Breast epithelium (tissue), 4 donors: ENCODE data around the gene MYL7. TPM values are rescaled to one million over a fixed set of nuclear protein-coding genes. Genes with fewer than 3 reads are reported as not detected.

Experiments used
- DNase-seq, 2 donors: peaks; one replicate each; pipeline ENCODE4 v3.0.0-alpha.2; 2019; ENCODE audit warnings: low spot score in 2 of 2
- H3K27ac ChIP-seq, 2 donors: fragments of 200-600 bp; sonication (generic) in 1 of 2; one replicate each; pipeline ENCODE4 v1.5.1; 2016 to 2019; ENCODE audit warnings: mild to moderate bottlenecking in 1 of 2
- H3K27me3 ChIP-seq, 2 donors: fragments of 200-600 bp; sonication (generic) in 1 of 2; one replicate each; pipeline versions ENCODE4 v1.5.1 to v1.6.0; 2017 to 2019; ENCODE audit warnings: control low read depth in 1 of 2, mild to moderate bottlenecking in 1 of 2
- H3K36me3 ChIP-seq: fragments of 200-600 bp; one replicate; pipeline ENCODE4 v1.5.1; 2019
- H3K4me1 ChIP-seq, 2 donors: fragments of 200-600 bp; sonication (generic); one replicate each; pipeline ENCODE4 v1.5.1; 2016 to 2019; ENCODE audit warnings: control low read depth in 1 of 2
- H3K4me3 ChIP-seq, 3 donors: fragments of 200-600 bp; sonication (generic); 1 replicate in 2 of 3; 2 replicates in 1 of 3; pipeline ENCODE4 v1.5.1; 2016 to 2019; ENCODE audit warnings: mild to moderate bottlenecking in 3 of 3, moderate library complexity in 2 of 3
- H3K9me3 ChIP-seq, 2 donors: fragments of 200-600 bp; sonication (generic) in 1 of 2; one replicate each; pipeline ENCODE4 v1.5.1; 2016 to 2019; ENCODE audit warnings: control low read depth in 1 of 2
- POLR2A ChIP-seq: fragments of 450-650 bp; IDR thresholded peaks from one replicate; pipeline ENCODE4 v1.6.1; 2016; ENCODE audit warnings: antibody characterized with exemption, mild to moderate bottlenecking, moderate library complexity
- POLR2AphosphoS5 ChIP-seq, 3 donors: sonication (generic); formaldehyde crosslinking; IDR thresholded peaks; one replicate each; pipeline ENCODE4 v1.6.1; 2017; ENCODE audit warnings: antibody characterized with exemption in 3 of 3
- intact Hi-C: fragments of 100-400 bp; cut with DNase I; formaldehyde crosslinking; loops from one replicate; pipeline ENCODE4 v1.15.1; 2023; ENCODE audit warnings: low total_unique reads
- total RNA-seq, 3 donors: library from RNA; depleted of rRNA; stranded (reverse); fragments of >200 nt; gene quantifications; one replicate each; pipeline ENCODE4 v1.1.0, GENCODE V29; 2016
- TF ChIP-seq, protein P1 (sequence below), 3 donors: fragments of 450-650 bp; IDR thresholded peaks; one replicate each; pipeline ENCODE4 v1.5.1; 2016 to 2017; ENCODE audit warnings: antibody characterized with exemption in 3 of 3, mild to moderate bottlenecking in 3 of 3, moderate library complexity in 3 of 3

Gene MYL7
- total RNA-seq, 3 donors from 2014 or later: 0.73 TPM; not detected in 2

DNA sequence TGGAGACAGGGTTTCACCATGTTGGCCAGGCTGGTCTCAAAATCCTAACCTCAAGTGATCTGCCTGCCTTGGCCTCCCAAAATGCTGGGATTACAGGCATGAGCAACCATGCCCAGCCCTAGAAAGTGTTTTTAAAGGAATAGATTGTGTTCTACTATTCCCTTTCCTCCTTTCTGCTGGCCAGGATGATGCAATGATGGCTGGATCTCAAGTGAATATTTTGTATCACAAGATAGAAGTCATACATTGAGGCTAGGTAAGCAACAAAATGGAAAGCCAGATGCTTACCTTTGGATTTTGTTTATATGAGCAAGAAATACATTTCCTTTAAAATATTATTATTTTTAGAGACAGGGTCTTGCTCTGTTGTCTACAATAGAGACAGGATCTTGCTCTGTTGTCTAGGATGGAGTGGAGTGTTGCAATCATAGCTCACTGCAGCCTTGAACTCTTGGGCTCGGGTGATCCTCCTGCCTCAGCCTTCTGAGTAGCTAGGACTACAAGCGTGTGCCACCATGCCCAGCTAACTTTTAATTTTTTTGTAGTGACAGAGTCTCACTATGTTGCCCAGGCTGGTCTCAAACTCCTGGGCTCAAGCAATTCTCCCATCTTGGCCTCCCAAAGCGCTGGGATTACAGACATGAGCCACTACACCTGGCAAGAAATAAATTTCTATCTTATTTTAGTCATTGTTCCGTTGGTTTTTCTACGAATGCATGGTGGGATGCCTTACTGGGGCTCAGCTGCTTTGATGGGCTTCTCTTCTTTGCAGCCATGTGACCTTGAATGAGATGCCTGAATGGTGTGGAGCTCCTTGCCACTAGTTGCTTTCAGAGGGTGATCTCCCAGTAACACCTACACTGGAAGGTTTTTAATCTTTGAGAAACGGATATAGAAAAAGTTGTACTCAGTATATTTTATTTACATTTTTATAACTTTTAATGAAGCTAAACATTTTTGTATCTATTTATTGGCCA lies 42.8 kb downstream of the MYL7 start:
- TF ChIP-seq POLR2AphosphoS5 (IDR thresholded peaks at IDR 0.05) (no peak), POLR2A (no peak)
- TF ChIP-seq, protein P1, sequence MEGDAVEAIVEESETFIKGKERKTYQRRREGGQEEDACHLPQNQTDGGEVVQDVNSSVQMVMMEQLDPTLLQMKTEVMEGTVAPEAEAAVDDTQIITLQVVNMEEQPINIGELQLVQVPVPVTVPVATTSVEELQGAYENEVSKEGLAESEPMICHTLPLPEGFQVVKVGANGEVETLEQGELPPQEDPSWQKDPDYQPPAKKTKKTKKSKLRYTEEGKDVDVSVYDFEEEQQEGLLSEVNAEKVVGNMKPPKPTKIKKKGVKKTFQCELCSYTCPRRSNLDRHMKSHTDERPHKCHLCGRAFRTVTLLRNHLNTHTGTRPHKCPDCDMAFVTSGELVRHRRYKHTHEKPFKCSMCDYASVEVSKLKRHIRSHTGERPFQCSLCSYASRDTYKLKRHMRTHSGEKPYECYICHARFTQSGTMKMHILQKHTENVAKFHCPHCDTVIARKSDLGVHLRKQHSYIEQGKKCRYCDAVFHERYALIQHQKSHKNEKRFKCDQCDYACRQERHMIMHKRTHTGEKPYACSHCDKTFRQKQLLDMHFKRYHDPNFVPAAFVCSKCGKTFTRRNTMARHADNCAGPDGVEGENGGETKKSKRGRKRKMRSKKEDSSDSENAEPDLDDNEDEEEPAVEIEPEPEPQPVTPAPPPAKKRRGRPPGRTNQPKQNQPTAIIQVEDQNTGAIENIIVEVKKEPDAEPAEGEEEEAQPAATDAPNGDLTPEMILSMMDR (IDR thresholded peaks at IDR 0.05): no peak
- Histone ChIP-seq H3K36me3 (no peaks in the 10 kb centered on the region), H3K4me3 (no peak overlapping the region), H3K27me3 (no peaks in the 10 kb centered on the region), H3K4me1 (no peaks in the 10 kb centered on the region), H3K27ac (no peak overlapping the region), H3K9me3 (no peaks in the 10 kb centered on the region)
- no peak for DNase-seq
- intact Hi-C loops: no loop called here

DNA sequence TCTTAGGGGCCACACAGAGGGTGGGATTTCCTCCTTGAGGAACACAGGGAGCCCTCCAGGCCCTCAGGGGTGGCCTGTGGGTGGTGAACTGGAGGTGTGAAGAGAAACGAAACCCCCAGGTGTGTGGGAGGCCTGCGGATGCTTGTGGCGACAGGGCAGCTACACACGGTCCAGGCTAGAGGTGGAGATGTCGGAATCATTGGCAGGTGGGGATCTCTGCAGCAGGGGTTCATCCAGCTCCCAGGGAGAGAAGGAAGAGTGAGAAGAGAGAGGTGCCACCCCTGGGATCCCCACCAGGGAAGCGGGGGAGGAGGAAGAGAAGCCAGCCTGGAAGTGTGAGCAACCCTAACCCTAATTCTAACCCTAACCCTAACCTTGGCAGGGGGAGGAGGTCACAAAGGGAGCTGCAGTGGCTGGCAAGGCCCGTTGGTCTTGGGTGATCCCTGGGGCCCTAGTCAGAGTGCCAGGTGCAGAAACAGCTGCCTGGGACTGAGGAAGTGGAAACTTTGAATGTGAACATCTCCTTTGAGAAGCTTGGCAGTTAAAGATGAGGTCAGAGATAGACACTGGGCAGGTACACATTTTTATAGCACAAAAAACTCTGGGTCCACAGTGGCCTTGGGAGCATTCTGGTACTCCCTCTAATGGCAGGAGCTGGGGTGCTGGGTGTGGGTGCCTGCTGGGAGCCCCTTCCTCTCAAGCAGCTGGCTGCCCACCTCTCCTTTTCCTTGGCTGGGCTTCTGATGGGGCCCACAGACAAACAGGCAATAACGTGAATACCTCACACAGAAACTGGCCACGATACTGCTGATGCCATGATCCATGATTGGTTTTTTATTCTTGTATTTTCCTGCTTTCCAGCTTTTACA lies 43.8 kb downstream of the MYL7 start:
- Histone ChIP-seq H3K4me3 (no peak overlapping the region), H3K4me1 (no peaks in the 10 kb centered on the region), H3K9me3 (no peaks in the 10 kb centered on the region), H3K36me3 (no peaks in the 10 kb centered on the region), H3K27ac (no peak overlapping the region), H3K27me3 (no peaks in the 10 kb centered on the region)
- TF ChIP-seq POLR2AphosphoS5 (IDR thresholded peaks at IDR 0.05): no peak
- intact Hi-C loops: no loop called here
- no peak for DNase-seq

DNA sequence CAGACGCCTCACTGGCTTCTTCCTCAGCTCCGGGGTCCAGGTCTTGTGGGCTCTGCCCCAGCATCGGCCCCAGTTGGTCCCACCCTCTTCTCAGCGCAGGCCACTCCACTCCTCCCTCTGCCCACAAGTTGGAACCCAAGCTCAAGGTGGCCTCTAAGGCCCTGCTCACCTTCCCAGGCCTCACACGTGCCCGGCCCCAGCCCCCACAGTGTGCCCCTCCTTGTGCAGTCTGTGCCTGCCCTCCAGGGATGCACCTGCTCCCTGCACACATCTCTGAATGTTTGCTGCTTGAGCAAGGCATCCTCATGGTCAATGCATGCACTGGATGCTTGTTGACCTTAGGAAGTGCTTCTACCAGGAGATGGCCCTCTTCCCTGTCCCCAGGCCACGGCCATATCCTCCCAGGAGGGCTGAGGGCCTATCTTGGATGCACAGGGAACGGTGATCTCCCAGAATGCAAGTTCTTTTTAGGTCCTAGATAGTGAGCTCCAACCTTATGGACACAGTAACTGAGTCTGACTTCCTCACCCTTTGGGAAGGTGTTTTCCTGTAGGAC lies 44.7 kb downstream of the MYL7 start:
- H3K27ac ChIP-seq: peak overlapping the region in 1 of 2 donors; percentile 50
- H3K36me3 ChIP-seq: no peaks in the 10 kb centered on the region
- intact Hi-C loops: no loop called here
- H3K27me3 ChIP-seq: no peaks in the 10 kb centered on the region
- DNase-seq: no peak
- no peaks in the 10 kb centered on the region for H3K9me3 ChIP-seq
- no peaks in the 10 kb centered on the region for H3K4me1 ChIP-seq
- TF ChIP-seq, protein P1 (IDR thresholded peaks at IDR 0.05): no peak
- TF ChIP-seq POLR2AphosphoS5 (IDR thresholded peaks at IDR 0.05) (no peak), POLR2A (no peak)
- H3K4me3 ChIP-seq: no peak overlapping the region

DNA sequence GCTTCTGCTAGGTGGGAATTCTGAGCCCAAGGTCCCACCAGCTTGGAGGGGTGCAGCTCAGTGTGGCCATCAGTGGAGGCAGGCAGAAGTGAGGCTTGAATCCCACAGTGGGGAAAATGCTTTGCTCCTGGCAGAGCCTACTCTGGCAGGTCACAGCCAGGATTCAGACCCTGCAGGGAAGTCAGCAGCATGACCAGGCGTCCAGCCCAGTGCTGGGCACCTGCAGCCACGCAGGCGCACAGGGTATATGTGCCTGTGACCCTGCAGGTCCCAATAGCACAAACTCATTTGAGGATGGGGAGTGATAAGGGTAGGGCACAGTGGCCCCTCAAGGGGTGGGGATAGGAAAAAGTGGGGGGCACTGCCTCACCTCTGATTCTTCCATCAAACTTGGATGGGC lies 45.4 kb downstream of the MYL7 start:
- Histone ChIP-seq H3K4me3 (no peak overlapping the region), H3K27ac (peak overlapping the region in 1 of 2 donors; percentile 50), H3K9me3 (no peaks in the 10 kb centered on the region), H3K36me3 (no peaks in the 10 kb centered on the region), H3K4me1 (no peaks in the 10 kb centered on the region), H3K27me3 (no peaks in the 10 kb centered on the region)
- TF ChIP-seq POLR2A (no peak), POLR2AphosphoS5 (IDR thresholded peaks at IDR 0.05) (no peak)
- TF ChIP-seq, protein P1 (IDR thresholded peaks at IDR 0.05): no peak
- intact Hi-C loops: no loop called here
- DNase-seq: no peak

DNA sequence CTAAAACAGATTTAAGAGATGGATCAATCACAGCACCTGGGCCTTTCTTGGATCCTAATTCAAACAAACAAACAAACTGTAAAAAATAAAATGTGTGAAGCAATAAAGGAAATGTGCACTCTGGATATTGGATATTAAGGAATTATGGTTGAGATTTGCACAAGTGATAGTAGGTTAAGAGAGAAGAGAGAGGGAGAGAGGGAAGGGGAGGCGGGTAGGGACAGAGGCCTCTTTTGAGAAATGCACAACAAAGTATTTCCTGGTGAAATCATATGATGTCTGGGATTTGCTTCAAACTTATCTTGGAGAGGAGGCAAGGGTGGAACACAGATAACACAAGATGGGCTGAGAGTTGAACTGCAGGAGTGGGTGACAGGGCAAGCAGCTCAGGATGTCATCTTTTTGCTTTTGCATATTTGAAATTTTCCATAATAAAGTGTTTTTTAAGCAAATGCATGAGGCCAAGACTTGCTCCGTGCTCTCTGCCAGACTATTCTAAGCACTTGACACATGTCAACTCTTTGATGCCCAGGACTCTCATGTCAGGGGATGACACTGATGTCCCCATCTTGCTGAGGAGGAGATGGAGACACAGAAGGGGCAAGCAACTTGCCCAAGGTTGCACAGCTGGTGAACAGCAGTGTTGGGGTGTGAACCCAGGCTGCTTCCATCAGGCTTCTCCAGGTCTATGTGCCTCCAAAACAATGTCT lies 46.1 kb downstream of the MYL7 start:
- intact Hi-C loops: no loop called here
- H3K4me1 ChIP-seq: no peaks in the 10 kb centered on the region
- H3K27me3 ChIP-seq: no peaks in the 10 kb centered on the region

More for the DNA sequence above, 46.1 kb downstream of the MYL7 start:
- Histone ChIP-seq H3K9me3 (no peaks in the 10 kb centered on the region), H3K4me3 (no peak overlapping the region), H3K27ac (peak overlapping the region in 1 of 2 donors; percentile 66), H3K36me3 (no peaks in the 10 kb centered on the region)
- DNase-seq: no peak
- TF ChIP-seq POLR2A: no peak
- TF ChIP-seq, protein P1 (IDR thresholded peaks at IDR 0.05): no peak
- TF ChIP-seq POLR2AphosphoS5 (IDR thresholded peaks at IDR 0.05): no peak
